ENCODE measurements around the gene PARL.

PARL gene

GRCh38 chr3:183818041-183818620 lies 66.5 kb downstream of the PARL start:
- no peak for TF ChIP-seq CTCF (IDR thresholded peaks at IDR 0.05; ENCODE audit: low read depth, low read length)
- DNase-seq (ENCODE audit: extremely low read depth, low read depth), result no peak

GRCh38 chr3:183817639-183818038 lies 67.0 kb downstream of the PARL start:
- DNase-seq (ENCODE audit: extremely low read depth, low read depth), result no peak
- TF ChIP-seq CTCF (IDR thresholded peaks at IDR 0.05; ENCODE audit: low read depth, low read length), result no peak

- DNase-seq (ENCODE audit: extremely low read depth, low read depth), result no peak
- TF ChIP-seq CTCF (IDR thresholded peaks at IDR 0.05; ENCODE audit: low read depth, low read length), result no peak
These were observed 67.8 kb downstream of the PARL start for GRCh38 chr3:183816681-183817510.

- DNase-seq (ENCODE audit: extremely low read depth, low read depth), result no peak
- TF ChIP-seq CTCF (IDR thresholded peaks at IDR 0.05; ENCODE audit: low read depth, low read length), result no peak
These were observed 68.7 kb downstream of the PARL start for GRCh38 chr3:183815951-183816475.

- DNase-seq (ENCODE audit: extremely low read depth, low read depth), result no peak
- no peak for TF ChIP-seq CTCF (IDR thresholded peaks at IDR 0.05; ENCODE audit: low read depth, low read length)
These were observed 69.1 kb downstream of the PARL start for GRCh38 chr3:183815563-183815940.

GRCh38 chr3:183814240-183814639 lies 70.4 kb downstream of the PARL start:
- no peak for DNase-seq (ENCODE audit: extremely low read depth, low read depth)
- TF ChIP-seq CTCF (IDR thresholded peaks at IDR 0.05; ENCODE audit: low read depth, low read length), result no peak

GRCh38 chr3:183812761-183813445 lies 71.8 kb downstream of the PARL start:
- no peak for TF ChIP-seq CTCF (IDR thresholded peaks at IDR 0.05; ENCODE audit: low read depth, low read length)
- no peak for DNase-seq (ENCODE audit: extremely low read depth, low read depth)
